OCI-LY1 (cell line): Measurements from ENCODE around the gene SLC5A11.

Source experiments
- H2AFZ ChIP-seq: fragments of 200-600 bp; sonication (generic), shearing (Covaris generic); 2 replicates; pipeline ENCODE4 v1.6.0; 2014; ENCODE audit warnings: antibody characterized with exemption, mild to moderate bottlenecking, low read length
- H3F3A ChIP-seq: fragments of 200-600 bp; sonication (generic), shearing (Covaris generic); 2 replicates; pipeline ENCODE4 v1.6.0; 2014; ENCODE audit warnings: mild to moderate bottlenecking, antibody characterized with exemption, low read length, moderate library complexity; ENCODE audit not compliant: insufficient read depth
- H3K27ac ChIP-seq: fragments of 200-600 bp; sonication (generic); 2 replicates; pipeline ENCODE4 v1.5.1; 2014; ENCODE audit warnings: low read length, mixed run types, mild to moderate bottlenecking, low read depth; ENCODE audit not compliant: poor library complexity, severe bottlenecking
- H3K27me3 ChIP-seq: fragments of 200-600 bp; sonication (generic); 2 replicates; pipeline ENCODE4 v1.6.0; 2014; ENCODE audit warnings: antibody characterized with exemption, mild to moderate bottlenecking, low read length, moderate library complexity; ENCODE audit not compliant: insufficient read depth
- H3K36me3 ChIP-seq: fragments of 200-600 bp; sonication (generic); 2 replicates; pipeline ENCODE4 v1.6.1; 2014; ENCODE audit warnings: mild to moderate bottlenecking, antibody characterized with exemption, low read length, moderate library complexity, mixed read lengths; ENCODE audit not compliant: insufficient read depth
- H3K4me1 ChIP-seq: fragments of 200-600 bp; sonication (generic); 2 replicates; pipeline ENCODE4 v1.5.1; 2014; ENCODE audit warnings: mild to moderate bottlenecking, low read length, moderate library complexity; ENCODE audit not compliant: insufficient read depth, severe bottlenecking
- H3K4me2 ChIP-seq: fragments of 200-600 bp; sonication (generic), shearing (Covaris generic); 2 replicates; pipeline ENCODE4 v1.6.1; 2014; ENCODE audit warnings: low read length
- H3K4me3 ChIP-seq: fragments of 200-600 bp; sonication (generic); 2 replicates; pipeline ENCODE4 v1.5.1; 2014; ENCODE audit warnings: low read length, low read depth, mild to moderate bottlenecking, mixed read lengths; ENCODE audit not compliant: poor library complexity, severe bottlenecking
- H3K79me2 ChIP-seq: fragments of 200-600 bp; shearing (Covaris generic); 2 replicates; pipeline ENCODE4 v1.6.1; 2016; ENCODE audit warnings: mixed run types, low read length, mixed read lengths; ENCODE audit not compliant: insufficient read depth
- H3K9ac ChIP-seq: fragments of 200-600 bp; sonication (generic), shearing (Covaris generic); 2 replicates; pipeline ENCODE4 v1.6.1; 2014; ENCODE audit warnings: mild to moderate bottlenecking, low read length, mixed read lengths
- H3K9me2 ChIP-seq: fragments of 200-600 bp; sonication (generic), shearing (Covaris generic); 2 replicates; pipeline ENCODE4 v1.6.1; 2014; ENCODE audit warnings: low read depth, mild to moderate bottlenecking, low read length, mixed read lengths
- H3K9me3 ChIP-seq: fragments of 200-600 bp; shearing (Covaris generic); 2 replicates; pipeline ENCODE4 v1.6.1; 2014; ENCODE audit warnings: low read length, mixed read lengths
- H4K20me1 ChIP-seq: fragments of 200-600 bp; sonication (generic), shearing (Covaris generic); 2 replicates; pipeline ENCODE4 v1.6.0; 2016; ENCODE audit warnings: mild to moderate bottlenecking, low read length; ENCODE audit not compliant: insufficient read depth
- CTCF ChIP-seq: fragments of 200-600 bp; sonication (generic), shearing (Covaris generic); IDR thresholded peaks from 2 replicates; pipeline ENCODE4 v1.5.1; 2017; ENCODE audit warnings: mild to moderate bottlenecking, antibody characterized with exemption, low read length, moderate library complexity, mixed read lengths
- EZH2 ChIP-seq: fragments of 200-600 bp; sonication (generic), shearing (Covaris generic); IDR thresholded peaks from 2 replicates; pipeline ENCODE4 v1.8.0; 2017; ENCODE audit warnings: borderline replicate concordance, mixed run types, mild to moderate bottlenecking, antibody characterized with exemption, low read length, moderate library complexity, mixed read lengths

SLC5A11 gene

GRCh38 chr16:24873028-24873427 is 27.3 kb downstream of the SLC5A11 start:
- Histone ChIP-seq H4K20me1 (no peaks in the 10 kb centered on the region), H3K4me1 (no peaks in the 10 kb centered on the region), H3K4me2 (no peak overlapping the region), H3K9me3 (no peaks in the 10 kb centered on the region), H3K36me3 (no peaks in the 10 kb centered on the region), H2AFZ (no peak overlapping the region), H3K27ac (no peak overlapping the region), H3K4me3 (no peak overlapping the region), H3K79me2 (no peaks in the 10 kb centered on the region), H3F3A (no peaks in the 10 kb centered on the region), H3K27me3 (no peaks in the 10 kb centered on the region), H3K9ac (no peak overlapping the region), H3K9me2 (no peaks in the 10 kb centered on the region)
- TF ChIP-seq CTCF (no peak), EZH2 (no peak)

- Histone ChIP-seq H3K9ac (no peak overlapping the region), H3K9me2 (no peaks in the 10 kb centered on the region), H3K9me3 (no peaks in the 10 kb centered on the region), H3K4me2 (no peak overlapping the region), H3K4me1 (no peaks in the 10 kb centered on the region), H3F3A (no peaks in the 10 kb centered on the region), H3K36me3 (no peaks in the 10 kb centered on the region), H3K79me2 (no peaks in the 10 kb centered on the region), H3K4me3 (no peak overlapping the region), H3K27me3 (no peaks in the 10 kb centered on the region), H4K20me1 (no peaks in the 10 kb centered on the region), H3K27ac (no peak overlapping the region), H2AFZ (no peak overlapping the region)
- no peak for TF ChIP-seq CTCF
Measured at GRCh38 chr16:24875466-24875865, 29.7 kb downstream of the SLC5A11 start.

GRCh38 chr16:24876231-24876630 is 30.5 kb downstream of the SLC5A11 start:
- no peak overlapping the region for H3K27ac ChIP-seq
- H3K9ac ChIP-seq, result no peak overlapping the region
- no peaks in the 10 kb centered on the region for H3K4me1 ChIP-seq
- no peaks in the 10 kb centered on the region for H3K79me2 ChIP-seq
- H2AFZ ChIP-seq, result no peak overlapping the region
- H3K36me3 ChIP-seq, result no peaks in the 10 kb centered on the region
- H3K4me2 ChIP-seq, result no peak overlapping the region
- no peaks in the 10 kb centered on the region for H3F3A ChIP-seq
- H4K20me1 ChIP-seq, result no peaks in the 10 kb centered on the region
- no peaks in the 10 kb centered on the region for H3K9me3 ChIP-seq
- H3K27me3 ChIP-seq, result no peaks in the 10 kb centered on the region
- H3K4me3 ChIP-seq, result no peak overlapping the region
- H3K9me2 ChIP-seq, result no peaks in the 10 kb centered on the region
- TF ChIP-seq EZH2 (no peak), CTCF (no peak)
